ENCODE results near the gene CNNM1.

DNA sequence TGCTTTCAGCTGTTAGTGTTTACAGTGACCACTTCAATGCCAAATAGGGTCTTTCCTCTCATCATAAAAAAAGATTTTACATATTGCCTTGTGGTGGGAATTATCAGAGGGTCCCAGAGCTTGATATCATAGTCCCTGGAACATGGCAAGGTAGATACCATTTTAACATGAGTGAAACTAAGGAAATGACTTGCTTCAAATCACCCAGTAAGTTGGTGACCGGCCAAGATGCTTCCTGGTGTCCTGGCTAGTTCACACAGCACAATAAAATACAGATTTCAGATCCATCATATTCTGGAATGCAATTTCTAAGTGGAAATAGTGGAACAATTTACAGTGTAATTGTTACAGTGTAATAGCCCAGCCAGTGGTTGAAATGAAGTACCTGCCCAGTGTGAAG, 36.6 kb downstream of the CNNM1 start:
- TF ChIP-seq, protein P1, sequence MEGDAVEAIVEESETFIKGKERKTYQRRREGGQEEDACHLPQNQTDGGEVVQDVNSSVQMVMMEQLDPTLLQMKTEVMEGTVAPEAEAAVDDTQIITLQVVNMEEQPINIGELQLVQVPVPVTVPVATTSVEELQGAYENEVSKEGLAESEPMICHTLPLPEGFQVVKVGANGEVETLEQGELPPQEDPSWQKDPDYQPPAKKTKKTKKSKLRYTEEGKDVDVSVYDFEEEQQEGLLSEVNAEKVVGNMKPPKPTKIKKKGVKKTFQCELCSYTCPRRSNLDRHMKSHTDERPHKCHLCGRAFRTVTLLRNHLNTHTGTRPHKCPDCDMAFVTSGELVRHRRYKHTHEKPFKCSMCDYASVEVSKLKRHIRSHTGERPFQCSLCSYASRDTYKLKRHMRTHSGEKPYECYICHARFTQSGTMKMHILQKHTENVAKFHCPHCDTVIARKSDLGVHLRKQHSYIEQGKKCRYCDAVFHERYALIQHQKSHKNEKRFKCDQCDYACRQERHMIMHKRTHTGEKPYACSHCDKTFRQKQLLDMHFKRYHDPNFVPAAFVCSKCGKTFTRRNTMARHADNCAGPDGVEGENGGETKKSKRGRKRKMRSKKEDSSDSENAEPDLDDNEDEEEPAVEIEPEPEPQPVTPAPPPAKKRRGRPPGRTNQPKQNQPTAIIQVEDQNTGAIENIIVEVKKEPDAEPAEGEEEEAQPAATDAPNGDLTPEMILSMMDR (IDR thresholded peaks at IDR 0.05), result no peak
- TF ChIP-seq POLR2AphosphoS5 (IDR thresholded peaks at IDR 0.05), result no peak

Data from suprapubic skin (tissue), 3 donors.